Cardiac muscle cell (in vitro differentiated cells and primary cell): Measurements from ENCODE around the gene VPS16. TPM values are rescaled to one million over a fixed set of nuclear protein-coding genes. Genes with fewer than 3 reads are reported as not detected.

Experiments used
- DNase-seq, 2 donors: peaks; one replicate each; pipeline versions ENCODE4 v3.0.0 to v3.0.0-alpha.2; 2010 to 2017; ENCODE audit warnings: low read depth in 1 of 2, low spot score in 1 of 2
- H3K27ac ChIP-seq: fragments of 200-600 bp; sonication (generic); 2 replicates; pipeline ENCODE4 v1.5.1; 2016
- H3K27me3 ChIP-seq: fragments of 200-600 bp; sonication (generic); 2 replicates; pipeline ENCODE4 v1.6.0; 2016; ENCODE audit warnings: control low read depth
- H3K36me3 ChIP-seq: fragments of 200-600 bp; sonication (generic); 2 replicates; pipeline ENCODE4 v1.5.1; 2016; ENCODE audit warnings: control low read depth
- H3K4me1 ChIP-seq: fragments of 200-600 bp; sonication (generic); 2 replicates; pipeline ENCODE4 v1.8.1; 2017; ENCODE audit warnings: low read depth, mild to moderate bottlenecking, mixed run types
- H3K4me3 ChIP-seq: fragments of 200-600 bp; sonication (generic); 2 replicates; pipeline ENCODE4 v1.5.1; 2016; ENCODE audit warnings: mild to moderate bottlenecking
- H3K9me3 ChIP-seq: fragments of 200-600 bp; sonication (generic); 2 replicates; pipeline ENCODE4 v1.5.1; 2017; ENCODE audit warnings: low read depth, mild to moderate bottlenecking, control low read depth
- CTCF ChIP-seq: IDR thresholded peaks from 2 replicates; pipeline ENCODE4 v1.5.1; 2012; ENCODE audit warnings: low read depth, mild to moderate bottlenecking, low read length
- polyA plus RNA-seq: library from polyadenylated mRNA; unstranded; fragments of >200 nt; fragmentation: Nextera tagmentation; extraction: Ambion mirVana; gene quantifications from 2 replicates; pipeline ENCODE4 v1.2.1, GENCODE V29; 2016
- total RNA-seq: library from RNA; depleted of rRNA; stranded (reverse); fragments of >200 nt; gene quantifications from 2 replicates; pipeline ENCODE4 v1.2.3, GENCODE V29; 2016

Gene VPS16
- total and polyA plus RNA-seq, 2 experiments from 2014 or later: 44.5 to 49.1 TPM

- no peak for DNase-seq
- Histone ChIP-seq H3K9me3 (no peaks in the 10 kb centered on the region), H3K4me1 (no peaks in the 10 kb centered on the region), H3K4me3 (no peak overlapping the region), H3K36me3 (no peaks in the 10 kb centered on the region), H3K27me3 (no peaks in the 10 kb centered on the region), H3K27ac (no peak overlapping the region)
- no peak for TF ChIP-seq CTCF
These were observed 61.7 kb downstream of the VPS16 start for GRCh38 chr20:2902291-2902690.

GRCh38 chr20:2902818-2903217, 62.3 kb downstream of the VPS16 start:
- Histone ChIP-seq H3K4me3 (no peak overlapping the region), H3K27me3 (no peaks in the 10 kb centered on the region), H3K27ac (no peak overlapping the region), H3K4me1 (no peaks in the 10 kb centered on the region), H3K36me3 (no peaks in the 10 kb centered on the region), H3K9me3 (no peaks in the 10 kb centered on the region)
- TF ChIP-seq CTCF: no peak
- no peak for DNase-seq

GRCh38 chr20:2903686-2904085, 63.1 kb downstream of the VPS16 start:
- DNase-seq: no peak
- Histone ChIP-seq H3K4me1 (no peaks in the 10 kb centered on the region), H3K4me3 (no peak overlapping the region), H3K9me3 (no peaks in the 10 kb centered on the region), H3K36me3 (no peaks in the 10 kb centered on the region), H3K27me3 (no peaks in the 10 kb centered on the region), H3K27ac (no peak overlapping the region)
- TF ChIP-seq CTCF: no peak

GRCh38 chr20:2907519-2907918, 67.0 kb downstream of the VPS16 start:
- Histone ChIP-seq H3K4me3 (no peak overlapping the region), H3K9me3 (no peaks in the 10 kb centered on the region), H3K27ac (no peak overlapping the region), H3K27me3 (no peaks in the 10 kb centered on the region), H3K4me1 (no peaks in the 10 kb centered on the region), H3K36me3 (no peaks in the 10 kb centered on the region)
- no peak for TF ChIP-seq CTCF
- DNase-seq: no peak

- no peak for DNase-seq
- Histone ChIP-seq H3K4me3 (no peak overlapping the region), H3K27me3 (no peaks in the 10 kb centered on the region), H3K36me3 (no peaks in the 10 kb centered on the region), H3K4me1 (no peaks in the 10 kb centered on the region), H3K27ac (no peak overlapping the region), H3K9me3 (no peaks in the 10 kb centered on the region)
- no peak for TF ChIP-seq CTCF
These were observed 69.4 kb downstream of the VPS16 start for GRCh38 chr20:2909953-2910352.

GRCh38 chr20:2911200-2911599, 70.7 kb downstream of the VPS16 start:
- no peak for DNase-seq
- Histone ChIP-seq H3K36me3 (no peaks in the 10 kb centered on the region), H3K9me3 (no peaks in the 10 kb centered on the region), H3K27ac (no peak overlapping the region), H3K27me3 (no peaks in the 10 kb centered on the region), H3K4me1 (no peaks in the 10 kb centered on the region), H3K4me3 (no peak overlapping the region)
- no peak for TF ChIP-seq CTCF
